HG03097 (cell line): ENCODE results near the gene CRMP1.

Experiments used
- ATAC-seq: cut with Tn5 transposase; IDR thresholded peaks from one replicate; pipeline ENCODE4 v1.9.1; 2021; ENCODE audit not compliant: unreplicated experiment, low FRiP score

The CRMP1 gene

DNA sequence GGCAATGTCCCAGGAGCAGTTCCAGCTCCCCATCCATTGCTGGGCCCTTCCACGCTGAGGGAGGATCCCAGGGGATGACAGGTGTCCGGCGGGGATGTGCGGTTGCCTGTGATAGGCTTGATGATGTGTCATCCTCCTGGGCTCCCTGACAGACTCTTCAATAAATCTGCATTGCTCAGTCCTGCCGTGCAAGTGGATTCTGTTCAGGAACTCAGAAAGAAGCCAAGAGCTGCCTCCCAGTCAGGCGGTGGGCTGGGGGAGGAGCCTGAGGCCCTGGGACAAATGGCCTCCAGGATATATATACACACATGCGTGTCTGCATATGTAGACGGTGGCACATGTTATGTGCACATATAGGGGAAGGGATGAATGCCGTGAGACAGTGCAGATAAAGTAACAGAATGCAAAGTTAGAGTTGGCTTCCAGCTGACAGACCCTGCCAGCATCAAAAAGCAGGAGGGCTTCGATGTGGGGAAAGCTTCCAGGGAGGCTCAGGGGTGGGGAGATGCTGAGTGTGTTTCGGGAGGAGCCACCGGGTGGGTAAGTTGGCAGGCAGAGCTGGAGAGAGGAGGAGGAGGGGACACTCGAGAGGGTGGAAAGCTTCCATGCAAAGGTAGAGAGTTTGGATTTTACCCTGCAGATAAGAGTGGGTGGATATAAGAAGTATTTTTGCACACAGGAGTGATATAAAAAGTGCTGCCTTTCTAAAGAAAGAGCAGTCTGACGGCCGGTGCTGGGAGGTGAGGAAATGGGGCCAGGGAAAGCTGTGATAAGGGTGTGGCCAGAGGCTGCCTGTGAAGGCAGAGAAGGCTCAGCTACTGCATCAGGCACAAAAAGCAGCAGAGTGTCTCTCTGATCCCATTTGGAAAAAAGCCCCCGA is 28.5 kb upstream of the CRMP1 start:
- ATAC-seq, result no peak

DNA sequence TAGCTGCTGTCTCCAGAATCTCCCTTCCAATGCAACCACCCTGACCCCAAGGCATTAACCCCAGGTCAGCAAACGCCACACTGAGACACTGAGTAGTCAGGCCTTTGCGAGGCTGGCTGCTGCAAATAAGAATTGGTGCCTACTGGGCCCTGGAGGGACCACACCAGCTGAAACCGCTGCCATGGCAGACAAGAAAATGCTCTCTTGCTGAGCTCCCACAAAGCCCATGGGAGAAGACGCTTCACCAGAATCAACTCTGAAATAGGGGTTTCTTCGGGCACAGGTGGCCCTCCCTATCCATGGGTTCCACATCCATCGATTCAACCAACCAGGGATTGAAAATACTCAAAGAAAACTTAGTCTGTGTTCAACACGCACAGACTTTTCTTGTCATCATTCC is 26.7 kb upstream of the CRMP1 start:
- no peak for ATAC-seq

DNA sequence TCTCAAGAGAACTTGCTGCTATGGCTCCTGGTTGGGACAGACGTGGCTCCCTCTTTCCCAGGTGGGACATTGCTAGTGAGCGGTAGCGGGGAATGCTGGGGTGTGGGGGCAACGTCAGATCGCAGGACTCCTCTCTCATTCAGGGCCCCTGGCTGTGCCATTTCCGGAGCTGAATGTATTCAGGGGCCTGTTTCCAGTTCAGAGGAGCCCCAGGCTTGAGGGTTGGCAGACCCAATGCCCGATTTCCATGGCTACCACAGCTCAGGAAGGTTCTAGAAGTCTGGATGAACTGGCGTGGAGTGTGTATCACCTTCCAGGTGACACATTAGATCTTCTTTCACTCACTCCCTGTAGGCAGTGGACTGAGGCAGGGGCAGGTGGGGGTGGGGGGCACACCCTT is 26.2 kb upstream of the CRMP1 start:
- ATAC-seq, result no peak

DNA sequence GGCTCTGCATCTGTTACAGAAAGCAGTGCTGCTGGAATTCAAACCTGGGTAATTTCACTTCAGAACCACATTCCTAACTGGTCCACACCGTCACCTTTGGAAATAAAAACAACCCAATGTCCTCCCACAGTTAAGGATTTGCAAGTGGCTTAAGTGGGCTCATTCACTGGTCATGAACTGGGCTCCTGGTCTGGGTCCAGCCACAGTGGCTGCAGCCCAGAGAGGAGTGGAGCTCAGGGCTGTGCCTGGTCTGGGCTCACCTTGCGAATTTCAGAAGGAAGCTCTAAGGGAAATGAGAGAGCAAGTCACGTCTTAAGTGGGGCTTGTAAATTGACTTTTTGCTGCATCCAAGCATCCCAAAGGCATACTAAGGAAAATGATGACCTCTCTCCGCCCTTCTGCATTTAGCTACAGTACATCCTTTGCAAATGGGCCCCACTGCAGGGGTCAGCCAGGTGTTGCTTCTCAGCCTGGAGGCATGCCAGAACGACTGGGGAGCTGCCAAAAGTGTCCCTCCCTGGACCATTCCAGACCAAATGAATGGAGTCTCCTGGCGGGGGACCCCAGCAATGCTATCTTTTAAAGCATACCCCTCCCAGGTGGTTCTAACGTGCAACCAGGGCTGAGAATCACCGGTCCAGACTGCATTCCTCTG is 25.6 kb upstream of the CRMP1 start:
- ATAC-seq, result no peak

DNA sequence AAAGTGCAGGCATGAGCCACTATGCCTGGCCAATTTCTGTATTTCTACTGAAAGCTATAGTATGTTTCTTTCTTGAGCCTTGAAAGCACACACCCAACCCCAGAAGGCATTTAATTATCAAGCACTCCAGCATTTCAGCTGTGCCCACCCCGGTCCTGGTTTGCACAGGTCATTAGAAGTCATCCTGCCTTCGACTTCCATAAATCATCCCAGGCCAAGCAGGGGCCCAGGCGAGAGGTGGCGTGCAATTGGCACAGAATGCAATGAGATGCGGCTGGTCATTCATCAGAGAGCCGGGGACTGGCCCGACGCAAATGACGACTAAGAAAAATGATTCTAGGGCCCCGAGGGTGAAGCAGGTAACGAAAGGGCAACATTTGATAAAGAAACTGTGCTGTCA is 24.8 kb upstream of the CRMP1 start:
- ATAC-seq, result no peak

DNA sequence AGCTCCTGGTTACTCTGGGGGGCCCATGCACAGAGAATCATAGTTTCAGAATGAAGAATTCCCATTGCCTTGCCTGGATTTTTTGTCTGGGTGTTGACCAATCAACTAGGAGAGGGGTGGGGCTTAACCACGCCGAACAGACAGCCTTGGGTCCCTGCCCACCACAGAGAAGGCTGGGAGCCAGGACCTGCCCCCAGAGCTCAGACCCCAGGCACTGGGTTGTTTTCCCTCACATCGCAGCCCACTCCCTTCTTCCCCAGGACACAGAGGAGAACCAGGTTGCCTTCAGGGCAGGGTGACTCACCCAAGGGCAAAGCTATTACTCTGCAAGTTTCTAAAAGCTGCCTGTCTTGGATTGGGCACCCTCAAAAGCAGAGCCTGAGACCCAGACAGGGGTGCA is 23.3 kb upstream of the CRMP1 start:
- ATAC-seq, result no peak

DNA sequence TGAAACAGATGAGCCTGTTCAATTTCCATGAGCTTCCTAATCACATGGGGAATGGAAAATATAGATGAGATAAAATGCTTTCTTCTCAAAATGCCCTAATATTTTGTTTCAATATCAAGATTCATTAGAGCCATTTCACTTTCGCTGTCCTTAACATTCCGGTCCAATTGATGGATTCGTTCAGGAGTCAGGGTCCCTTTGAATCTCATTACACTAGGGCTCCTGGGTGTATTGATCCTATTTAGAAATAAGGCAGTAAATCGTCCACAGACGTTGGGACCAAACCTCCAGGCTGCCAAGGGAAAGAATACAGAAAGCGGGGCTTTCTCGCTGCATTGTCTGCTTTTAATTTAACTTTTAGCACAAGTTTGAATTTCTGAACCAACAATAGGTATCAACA is 20.6 kb upstream of the CRMP1 start:
- ATAC-seq, result no peak

DNA sequence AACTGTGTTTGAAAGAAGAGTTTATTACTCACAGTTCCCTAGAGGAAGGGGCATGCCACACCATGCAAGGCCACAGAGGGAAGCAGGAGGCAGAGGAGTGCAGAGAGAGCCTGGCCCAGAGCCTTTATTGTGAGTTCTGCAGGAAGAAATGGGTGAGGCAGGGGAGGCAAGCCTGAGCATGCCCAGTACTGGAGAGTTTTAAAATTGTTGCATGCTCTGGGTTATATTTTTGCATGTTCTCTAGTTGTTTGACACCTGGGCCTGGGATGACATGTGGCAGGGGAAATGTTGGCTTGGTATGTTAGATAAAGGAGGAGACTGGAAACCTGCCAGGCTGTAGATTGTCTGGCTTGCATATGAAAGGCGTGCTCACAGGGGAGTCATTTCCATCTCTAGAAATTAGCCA is 19.7 kb upstream of the CRMP1 start:
- no peak for ATAC-seq

DNA sequence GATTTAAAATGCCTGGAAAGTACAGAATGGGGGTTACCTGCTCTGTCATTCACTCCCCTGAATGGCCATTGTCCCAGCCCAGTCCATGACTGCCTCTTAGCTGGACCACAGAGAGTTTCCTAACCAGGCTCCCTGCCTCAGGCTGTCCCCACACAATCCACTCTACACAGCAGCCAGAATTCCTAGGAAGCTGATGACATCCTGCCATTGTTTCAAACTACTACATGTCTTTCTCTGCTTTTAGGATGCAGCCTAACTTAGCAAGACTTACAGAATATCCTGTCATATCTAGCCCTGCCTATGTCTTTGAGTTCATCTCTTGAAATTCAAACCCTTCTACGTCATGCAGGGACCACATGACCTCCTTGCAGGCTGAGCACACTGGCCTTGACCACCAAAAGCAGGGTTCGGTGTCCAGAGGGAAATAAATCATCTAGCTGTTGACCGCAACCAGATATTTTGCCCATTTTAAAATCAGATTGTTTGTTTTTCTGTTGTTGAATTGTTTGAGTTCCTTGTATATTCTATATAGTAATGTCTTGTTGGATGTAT is 16.1 kb upstream of the CRMP1 start:
- no peak for ATAC-seq

DNA sequence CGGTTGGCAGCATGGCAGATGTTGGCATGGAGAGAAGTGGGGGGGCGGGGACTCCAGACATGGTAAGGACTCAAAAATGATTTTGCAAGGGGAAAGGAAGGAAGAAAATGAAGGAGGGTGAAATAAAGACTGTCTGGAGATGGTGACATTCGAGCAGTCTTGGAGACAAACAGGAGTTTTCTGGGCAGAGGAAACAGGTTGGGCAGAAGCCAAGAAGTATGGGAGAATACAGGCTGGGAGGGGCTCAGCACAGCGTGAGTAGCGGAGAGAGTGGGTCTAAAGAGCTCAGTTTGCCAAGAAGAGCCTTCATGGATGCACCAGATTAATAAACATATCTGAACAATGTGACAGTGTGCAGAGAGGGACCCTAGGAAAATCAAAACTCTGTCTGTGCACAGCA is 13.3 kb upstream of the CRMP1 start:
- ATAC-seq, result no peak

DNA sequence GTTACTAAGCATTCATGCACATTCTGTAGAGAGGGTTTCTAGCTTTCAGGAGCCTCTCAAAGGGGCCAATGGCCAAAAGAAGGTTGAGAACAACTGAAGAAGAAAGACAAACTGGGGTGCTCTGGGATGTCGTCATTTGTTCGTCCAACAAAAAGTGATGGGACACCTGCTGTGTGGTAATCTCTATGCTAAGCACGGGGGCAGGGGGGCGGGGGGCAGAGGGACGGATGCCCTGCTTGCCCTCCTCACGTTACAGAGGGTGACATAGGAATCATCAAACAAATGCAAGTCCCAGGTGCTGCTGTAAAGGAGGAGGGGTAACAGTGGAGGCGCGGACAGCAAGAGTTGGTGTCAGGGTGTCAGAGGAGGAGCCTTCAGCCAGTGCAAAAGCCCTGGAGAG is 12.8 kb upstream of the CRMP1 start:
- no peak for ATAC-seq

DNA sequence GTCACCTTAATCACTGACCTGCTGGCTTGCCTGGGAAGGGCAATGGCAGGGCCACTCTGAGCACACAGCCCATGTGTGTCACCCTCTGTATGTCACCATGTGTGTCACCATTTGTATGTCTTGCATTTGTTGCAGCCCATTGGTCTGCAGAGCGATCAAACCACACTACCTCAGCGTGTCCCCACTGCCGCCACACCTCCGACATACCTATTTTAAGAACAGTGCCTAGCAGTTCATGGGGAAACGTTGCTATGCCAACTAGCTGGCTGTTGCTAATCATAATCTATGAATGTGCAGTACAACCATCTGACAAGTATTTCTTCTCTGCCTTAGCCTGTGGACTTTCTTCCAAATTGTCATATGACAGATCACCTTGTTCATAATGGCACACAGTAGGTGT is 8.0 kb upstream of the CRMP1 start:
- no peak for ATAC-seq

DNA sequence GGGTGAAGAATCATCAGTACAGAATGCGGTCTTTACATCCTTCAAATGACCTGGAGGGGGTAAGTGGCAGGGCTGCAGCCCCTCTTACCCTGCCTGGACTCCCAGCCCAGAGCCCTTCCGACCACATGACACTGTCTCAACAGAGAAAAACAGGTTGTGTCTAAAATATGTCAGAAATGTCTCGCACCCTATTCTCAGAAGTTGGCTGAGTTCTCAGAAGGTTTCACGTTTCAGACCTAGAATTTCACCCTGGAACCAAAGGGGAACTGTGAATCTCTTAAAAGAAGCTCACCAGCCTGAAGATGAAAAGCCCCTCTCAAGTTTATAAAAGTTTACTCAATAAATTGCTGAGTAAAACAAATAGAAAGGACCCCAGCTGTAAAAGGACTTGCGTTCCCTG is 7.0 kb upstream of the CRMP1 start:
- ATAC-seq, result no peak

DNA sequence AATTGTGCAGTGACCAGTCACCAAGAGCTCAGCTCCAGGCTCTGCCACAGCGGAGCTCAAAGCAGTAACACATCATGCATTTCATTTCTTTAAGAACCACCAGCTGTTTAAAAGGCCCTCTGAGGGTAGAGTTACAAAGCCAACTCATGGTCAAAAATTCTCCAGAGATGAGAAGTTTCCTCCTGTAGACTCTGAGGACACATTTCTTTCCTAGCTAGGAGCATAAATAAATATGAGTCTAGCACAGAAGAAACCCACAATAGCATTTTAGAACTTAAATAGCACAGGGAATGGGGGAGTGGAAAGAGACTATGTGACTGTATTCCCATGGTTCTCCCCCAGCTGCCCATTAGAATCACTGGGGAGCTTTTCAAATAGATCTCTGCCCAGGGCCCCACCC is 6.5 kb upstream of the CRMP1 start:
- ATAC-seq, result no peak

DNA sequence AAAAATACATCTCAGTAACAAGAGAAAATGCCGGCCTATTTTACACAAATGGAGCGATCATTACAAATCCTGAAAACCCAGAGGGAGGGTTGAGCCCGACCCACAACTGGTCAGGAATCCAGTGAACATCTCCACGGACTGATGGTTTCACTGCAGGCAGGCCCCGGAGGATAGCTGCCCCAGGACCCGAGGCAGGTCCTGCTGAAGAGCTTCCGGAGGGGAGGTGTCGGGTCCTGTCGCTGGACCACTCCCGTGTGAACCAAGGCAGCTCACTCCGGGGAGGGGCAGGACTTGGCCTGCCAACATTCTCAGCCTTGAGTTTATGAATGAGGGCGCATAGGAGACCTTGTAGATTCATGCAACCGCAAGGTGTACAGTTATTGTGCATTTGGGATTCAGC is 4.8 kb upstream of the CRMP1 start:
- no peak for ATAC-seq

DNA sequence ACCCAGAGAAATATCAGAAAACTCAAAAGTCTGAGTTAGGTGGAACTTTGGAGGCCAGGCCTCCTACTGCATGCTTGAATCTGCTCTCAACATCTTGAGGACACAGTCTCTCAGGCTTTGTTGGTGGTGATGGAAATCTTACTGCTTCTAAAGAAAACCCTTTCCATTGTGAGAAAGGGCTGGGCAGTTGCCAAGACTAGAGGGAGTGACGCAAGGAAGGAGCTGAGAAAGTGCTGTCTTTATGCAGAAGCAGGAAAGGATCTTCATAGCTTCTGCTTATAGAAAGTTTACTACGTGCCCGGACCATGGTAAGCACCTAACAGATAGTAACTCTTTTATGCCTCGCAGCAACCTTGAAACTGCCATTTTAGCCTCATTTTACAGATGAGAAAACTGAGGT is 2.4 kb upstream of the CRMP1 start:
- ATAC-seq, result no peak

DNA sequence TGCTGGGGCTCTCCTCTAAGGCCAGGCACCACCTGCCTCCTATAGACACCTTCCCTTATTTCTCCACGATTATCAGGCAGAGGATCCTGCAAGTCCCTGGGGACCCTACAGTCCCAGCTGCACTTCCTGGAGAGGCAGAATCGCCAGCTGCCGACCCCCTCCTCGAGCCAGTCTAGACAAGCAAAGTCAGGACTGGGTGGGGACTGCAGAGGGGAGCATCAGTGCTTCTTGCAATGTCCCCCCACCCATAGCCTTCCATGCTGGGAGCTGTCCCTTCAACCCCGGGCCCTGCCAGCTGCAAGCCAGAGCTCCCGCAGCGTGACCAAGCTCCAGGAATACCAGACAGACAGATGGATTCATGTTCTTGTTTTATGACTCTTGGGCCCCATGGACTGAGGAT is 1.4 kb upstream of the CRMP1 start:
- ATAC-seq, result no peak

DNA sequence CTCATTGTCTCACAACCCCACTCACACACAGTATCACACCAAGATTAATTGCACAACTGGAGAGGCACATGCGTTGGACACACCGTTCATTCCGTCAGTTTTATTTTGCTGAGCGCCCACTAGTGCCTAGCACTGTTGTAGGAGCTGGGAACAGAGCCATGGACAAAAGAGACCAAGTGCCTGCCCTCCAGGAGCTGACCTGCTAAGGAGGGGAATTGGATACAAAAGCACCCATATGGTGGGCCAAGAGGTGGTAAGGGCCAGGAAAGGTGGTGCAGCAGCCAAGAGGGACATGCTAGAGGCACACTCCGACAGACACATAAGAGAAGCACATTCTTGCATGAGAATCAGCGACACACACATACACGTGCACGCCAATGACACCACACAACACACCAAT is 705 bp upstream of the CRMP1 start:
- no peak for ATAC-seq

DNA sequence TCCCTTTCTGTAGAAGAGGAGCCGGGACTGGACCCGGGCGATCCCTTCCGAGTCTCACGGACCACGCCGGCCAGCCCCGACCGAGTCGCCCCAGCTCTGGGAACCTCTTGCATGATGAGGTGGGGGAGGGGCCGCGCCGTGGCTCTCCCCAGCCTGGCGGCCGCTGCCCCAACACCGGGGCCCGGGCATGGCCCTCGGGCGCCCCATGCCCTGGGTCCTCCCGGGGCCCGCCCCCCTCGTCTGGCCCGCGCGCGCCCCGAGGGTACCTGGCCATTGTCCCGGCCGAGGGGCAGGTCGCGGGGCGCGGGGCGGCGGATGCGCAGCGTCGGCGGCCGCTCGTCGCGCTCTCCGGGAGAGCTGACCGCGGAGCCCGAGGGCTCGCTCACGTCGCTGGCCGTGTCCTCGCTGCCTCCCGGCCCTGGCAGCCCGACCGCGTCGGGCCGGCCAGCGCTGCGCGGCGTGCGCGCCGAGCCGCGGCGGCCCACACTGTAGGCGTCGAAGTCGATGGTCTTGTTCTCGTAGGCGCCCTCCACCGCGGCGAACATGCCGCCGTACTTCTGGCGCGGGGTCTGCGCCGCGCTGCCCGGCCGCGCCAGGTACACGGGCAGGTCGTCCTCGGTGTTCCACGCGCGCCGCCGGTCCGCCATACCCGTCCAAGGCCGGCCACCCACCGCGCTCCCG is 423 bp downstream of the CRMP1 start:
- ATAC-seq, result no peak

DNA sequence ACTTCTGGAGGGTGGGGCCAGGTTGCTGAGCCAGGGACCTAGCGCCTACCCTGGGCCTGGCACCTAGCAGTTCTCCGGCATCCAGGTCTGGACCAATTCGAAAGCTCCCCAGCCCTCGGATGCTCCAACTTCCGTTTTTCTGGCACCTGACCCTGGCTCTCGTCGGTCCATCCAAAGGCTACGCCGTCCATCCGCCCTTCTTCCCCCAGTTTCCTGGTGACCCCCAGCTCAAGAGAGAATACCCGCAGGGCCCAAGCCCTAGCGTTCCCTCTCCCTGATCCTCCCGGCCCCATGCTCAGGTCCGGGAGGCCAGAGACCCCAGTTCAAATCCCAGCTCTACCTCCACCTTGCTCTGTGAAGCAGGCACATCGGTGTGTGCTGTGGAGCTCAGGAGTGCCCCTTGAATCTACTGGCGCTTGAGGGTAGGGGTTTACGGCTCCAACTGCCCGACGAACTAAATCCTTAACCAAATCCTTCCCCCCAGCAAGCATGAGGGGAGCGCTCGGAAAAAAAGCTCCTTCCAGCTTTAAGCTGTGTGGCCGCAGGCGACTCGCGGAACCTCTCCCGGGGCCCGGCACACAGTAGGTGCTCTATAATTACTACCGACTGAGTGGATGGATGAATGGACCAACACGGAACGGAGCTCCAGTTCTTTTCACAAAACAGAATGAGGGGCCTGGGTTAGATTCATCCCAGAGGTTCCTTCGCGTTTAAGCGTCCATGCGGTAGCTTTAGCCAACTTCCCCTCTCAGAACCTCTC is 1.1 kb downstream of the CRMP1 start:
- no peak for ATAC-seq
